H9 (cell line): ENCODE results near the gene FGD6. TPM values are rescaled to one million over a fixed set of nuclear protein-coding genes. Genes with fewer than 3 reads are reported as not detected.

Experiments
- DNase-seq: peaks from one replicate; pipeline ENCODE4 v3.0.0-alpha.2; 2017
- H2AFZ ChIP-seq: one replicate; pipeline ENCODE4 v1.6.1; 2013; ENCODE audit warnings: mild to moderate bottlenecking, low read length, control low read depth, moderate library complexity
- H2AK5ac ChIP-seq: 2 replicates; pipeline ENCODE4 v1.6.1; 2013; ENCODE audit warnings: low read length, control low read depth, mixed read lengths; ENCODE audit not compliant: insufficient read length
- H2BK120ac ChIP-seq: one replicate; pipeline ENCODE4 v1.6.1; 2013; ENCODE audit warnings: low read depth, mild to moderate bottlenecking, low read length, control low read depth, inconsistent platforms; ENCODE audit not compliant: poor library complexity, severe bottlenecking
- H2BK12ac ChIP-seq: 2 replicates; pipeline ENCODE4 v1.6.1; 2013; ENCODE audit warnings: low read length, control low read depth, mixed read lengths, low read depth; ENCODE audit not compliant: insufficient read length
- H2BK15ac ChIP-seq: 2 replicates; pipeline ENCODE4 v1.6.1; 2013; ENCODE audit warnings: low read depth, low read length, control low read depth
- H2BK20ac ChIP-seq: one replicate; pipeline ENCODE4 v1.6.1; 2013; ENCODE audit warnings: low read depth, mild to moderate bottlenecking, low read length, control low read depth, inconsistent platforms; ENCODE audit not compliant: poor library complexity, severe bottlenecking
- H2BK5ac ChIP-seq: 2 replicates; pipeline ENCODE4 v1.6.1; 2013; ENCODE audit warnings: low read length, control low read depth, mixed read lengths; ENCODE audit not compliant: insufficient read length
- H3K14ac ChIP-seq: 2 replicates; pipeline ENCODE4 v1.6.1; 2013; ENCODE audit warnings: low read length, control low read depth; ENCODE audit not compliant: insufficient read depth
- H3K18ac ChIP-seq: 2 replicates; pipeline ENCODE4 v1.6.1; 2013; ENCODE audit warnings: low read depth, mild to moderate bottlenecking, mixed read lengths, low read length, control low read depth; ENCODE audit not compliant: insufficient read length
- H3K23ac ChIP-seq: 2 replicates; pipeline ENCODE4 v1.6.1; 2013; ENCODE audit warnings: low read length, control low read depth, mixed read lengths, low read depth; ENCODE audit not compliant: insufficient read length
- H3K23me2 ChIP-seq: 2 replicates; pipeline ENCODE4 v1.6.1; 2013; ENCODE audit warnings: low read depth, mild to moderate bottlenecking, mixed read lengths, low read length, control low read depth; ENCODE audit not compliant: insufficient read length, poor library complexity, severe bottlenecking
- H3K27ac ChIP-seq: 2 replicates; pipeline ENCODE4 v1.5.1; 2013; ENCODE audit warnings: low read length, control low read depth, mixed read lengths, low read depth; ENCODE audit not compliant: insufficient read length
- H3K27me3 ChIP-seq: 2 replicates; pipeline ENCODE4 v1.6.1; 2013; ENCODE audit warnings: low read length, control low read depth, inconsistent platforms; ENCODE audit not compliant: insufficient read depth
- H3K4ac ChIP-seq: 2 replicates; pipeline ENCODE4 v1.6.1; 2013; ENCODE audit warnings: low read depth, mild to moderate bottlenecking, control low read depth, inconsistent platforms, low read length, moderate library complexity
- H3K4me1 ChIP-seq: 2 replicates; pipeline ENCODE4 v1.6.1; 2013; ENCODE audit warnings: low read length, control low read depth, inconsistent platforms; ENCODE audit not compliant: insufficient read depth
- H3K4me2 ChIP-seq: 2 replicates; pipeline ENCODE4 v1.6.1; 2013; ENCODE audit warnings: low read length, control low read depth, mixed read lengths; ENCODE audit not compliant: insufficient read length, insufficient read depth
- H3K56ac ChIP-seq: 2 replicates; pipeline ENCODE4 v1.6.1; 2013; ENCODE audit warnings: low read depth, mild to moderate bottlenecking, mixed read lengths, low read length, control low read depth; ENCODE audit not compliant: insufficient read length
- H3K79me1 ChIP-seq: 2 replicates; pipeline ENCODE4 v1.6.1; 2013; ENCODE audit warnings: low read depth, mild to moderate bottlenecking, moderate library complexity, low read length, control low read depth, inconsistent platforms; ENCODE audit not compliant: insufficient read depth, poor library complexity, severe bottlenecking
- H3K79me2 ChIP-seq: 2 replicates; pipeline ENCODE4 v1.6.1; 2013; ENCODE audit warnings: low read length, control low read depth, inconsistent platforms; ENCODE audit not compliant: insufficient read depth
- H3K9ac ChIP-seq: 2 replicates; pipeline ENCODE4 v1.6.1; 2013; ENCODE audit warnings: low read length, control low read depth, mixed read lengths; ENCODE audit not compliant: insufficient read length; ENCODE audit errors: extremely low read depth
- H3K9me3 ChIP-seq: one replicate; pipeline ENCODE4 v1.6.1; 2013; ENCODE audit warnings: low read depth, low read length, inconsistent platforms; ENCODE audit not compliant: control insufficient read depth
- H3T11ph ChIP-seq: one replicate; pipeline ENCODE4 v1.6.1; 2013; ENCODE audit warnings: mild to moderate bottlenecking, low read length, control low read depth, inconsistent platforms
- H4K20me1 ChIP-seq: one replicate; pipeline ENCODE4 v1.6.1; 2013; ENCODE audit not compliant: control insufficient read depth, insufficient read length, insufficient read depth
- H4K5ac ChIP-seq: 2 replicates; pipeline ENCODE4 v1.6.1; 2013; ENCODE audit warnings: low read depth, mild to moderate bottlenecking, mixed read lengths, low read length, control low read depth; ENCODE audit not compliant: insufficient read length
- H4K8ac ChIP-seq: replicated peaks from 2 replicates; pipeline ENCODE4 v1.6.1; 2013; ENCODE audit warnings: low read length, control low read depth, mixed read lengths, low read depth; ENCODE audit not compliant: insufficient read length
- H4K91ac ChIP-seq: 2 replicates; pipeline ENCODE4 v1.6.1; 2013; ENCODE audit warnings: low read depth, mild to moderate bottlenecking, moderate library complexity, mixed read lengths, low read length, control low read depth; ENCODE audit not compliant: insufficient read length
- H3K27ac Mint-ChIP-seq, 3 experiments: 2 replicates in 2 of 3; 3 replicates in 1 of 3; pipeline ENCODE4 v1.8.0; 2020 to 2021; ENCODE audit warnings: mixed read lengths in 3 of 3, mild to moderate bottlenecking in 1 of 3, moderate library complexity in 1 of 3
- H3K27me3 Mint-ChIP-seq: 2 replicates; pipeline ENCODE4 v1.8.0; 2021; ENCODE audit warnings: low read depth, mild to moderate bottlenecking, moderate library complexity, mixed read lengths
- H3K36me3 Mint-ChIP-seq, 3 experiments: 2 replicates in 2 of 3; 3 replicates in 1 of 3; pipeline ENCODE4 v1.8.0; 2020 to 2021; ENCODE audit warnings: low read depth in 3 of 3, mixed read lengths in 3 of 3; ENCODE audit not compliant: insufficient read depth in 1 of 3
- H3K4me1 Mint-ChIP-seq, 2 experiments: 2 replicates each; pipeline ENCODE4 v1.8.0; 2020; ENCODE audit warnings: mixed read lengths in 2 of 2
- H3K4me3 Mint-ChIP-seq, 2 experiments: 2 replicates in 1 of 2; 3 replicates in 1 of 2; pipeline ENCODE4 v1.8.0; 2020 to 2021; ENCODE audit warnings: mild to moderate bottlenecking in 2 of 2, mixed read lengths in 2 of 2, moderate library complexity in 1 of 2
- H3K9me3 Mint-ChIP-seq, 2 experiments: 2 replicates in 1 of 2; 3 replicates in 1 of 2; pipeline ENCODE4 v1.8.0; 2020; ENCODE audit warnings: mild to moderate bottlenecking in 2 of 2, mixed read lengths in 2 of 2, moderate library complexity in 1 of 2
- CTCF ChIP-seq: fragments of 200-600 bp; sonication (generic); conservative IDR thresholded peaks from 3 replicates; pipeline ENCODE4 v1.8.0; 2021; ENCODE audit warnings: antibody characterized with exemption, mild to moderate bottlenecking
- whole genome bisulfite sequencing: extraction: QIAGEN DNeasy Blood & Tissue Kit; methylation state at CpG from one replicate; pipeline ENCODE4 v1.1.7; 2013; ENCODE audit warnings: missing lambda C conversion rate, low lambda C conversion rate, mixed read lengths; ENCODE audit not compliant: insufficient read length; ENCODE audit errors: extremely low coverage; 5-methylcytosine and 5-hydroxymethylcytosine counted together
- total RNA-seq: library from RNA; stranded (reverse); gene quantifications from 2 replicates; pipeline ENCODE4 v1.2.1, GENCODE V29; 2021

Gene FGD6
- total RNA-seq, 1 experiment from 2014 or later, result 39.5 TPM

DNA sequence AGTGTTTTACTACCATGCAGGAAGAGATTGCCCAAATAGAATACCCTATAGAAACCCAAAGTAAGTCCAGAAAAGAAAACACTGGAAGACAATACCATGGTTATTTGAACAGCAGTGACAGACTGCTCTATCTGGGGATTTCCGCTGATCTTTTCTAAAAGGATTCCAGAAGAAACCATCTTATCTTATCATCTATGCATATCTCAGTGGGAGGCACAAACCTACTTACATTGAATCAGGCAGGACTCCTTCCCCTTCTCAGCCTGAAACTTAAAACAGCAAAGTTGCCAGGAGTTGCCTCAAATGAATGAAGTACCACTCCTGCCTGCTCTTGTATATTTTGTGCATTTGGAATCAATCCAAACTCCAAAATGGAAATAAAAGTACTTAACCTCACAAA lies 87.2 kb downstream of the FGD6 start:
- no peak overlapping the region for H3K23ac ChIP-seq
- no peak for TF ChIP-seq CTCF
- no peak overlapping the region for H3K18ac ChIP-seq
- H4K91ac ChIP-seq, result no peak overlapping the region
- H3K4me1 ChIP-seq, result no peaks in the 10 kb centered on the region
- no peaks in the 10 kb centered on the region for H3K79me2 ChIP-seq
- no peaks in the 10 kb centered on the region for H4K20me1 ChIP-seq
- no peak overlapping the region for H3K27ac ChIP-seq
- no peak overlapping the region for H4K5ac ChIP-seq
- H3K9ac ChIP-seq, result no peak overlapping the region
- Mint-ChIP-seq H3K4me1 (no peaks in the 10 kb centered on the region), H3K4me3 (no peak overlapping the region), H3K36me3 (peaks cover 25 to 71% (median 37%) of the 10 kb centered on the region in 3 experiments), H3K27me3 (no peaks in the 10 kb centered on the region), H3K9me3 (no peaks in the 10 kb centered on the region), H3K27ac (0 out of 7 replicates have a peak overlapping the region, but pooled peaks of 1 of the 3 experiments have one; percentile 2)
- H3K4ac ChIP-seq, result no peak overlapping the region
- H3T11ph ChIP-seq, result no peak overlapping the region
- no CpG with 5 or more reads among the region's 1 CpG for WGBS
- no peak overlapping the region for H2BK12ac ChIP-seq
- H2BK120ac ChIP-seq, result no peak overlapping the region
- H3K23me2 ChIP-seq, result no peaks in the 10 kb centered on the region
- no peak overlapping the region for H3K56ac ChIP-seq
- no peak overlapping the region for H2BK5ac ChIP-seq
- DNase-seq, result no peak
- H3K14ac ChIP-seq, result no peak overlapping the region
- no peaks in the 10 kb centered on the region for H3K27me3 ChIP-seq
- no peak overlapping the region for H2BK15ac ChIP-seq
- H4K8ac ChIP-seq, result no peak overlapping the region
- H2AK5ac ChIP-seq, result no peak overlapping the region
- H3K9me3 ChIP-seq, result no peaks in the 10 kb centered on the region
- H2BK20ac ChIP-seq, result no peak overlapping the region
- no peaks in the 10 kb centered on the region for H3K79me1 ChIP-seq
- no peak overlapping the region for H3K4me2 ChIP-seq
- no peak overlapping the region for H2AFZ ChIP-seq
